HL-60 (cell line): Measurements from ENCODE around the gene NLRP6.

Experiments used
- CTCF ChIP-seq: IDR thresholded peaks from one replicate; pipeline ENCODE4 v1.5.1; 2011; ENCODE audit warnings: low read length, control low read depth, inconsistent platforms; ENCODE audit not compliant: insufficient read depth
- POLR2AphosphoS5 ChIP-seq: IDR thresholded peaks from 2 replicates; pipeline ENCODE4 v1.6.1; 2012; ENCODE audit warnings: low read depth

GRCh38 chr11:268716-269145, 9.5 kb upstream of the NLRP6 start:
- TF ChIP-seq POLR2AphosphoS5, result peak; percentile 69; the same call in 1 of the 2 replicates
- TF ChIP-seq CTCF, result peak; percentile 5
